Activated CD4-positive, alpha-beta T cell treated with anti-CD3 and anti-CD28 coated beads for 4 hours (primary cell): Measurements from ENCODE around the gene CREB3.
A peak's percentile ranks its signal among the peaks of the same experiment; 100 is the strongest.

Experiments
- DNase-seq, 2 donors: peaks; one replicate each; pipeline ENCODE4 v3.0.0-alpha.2; 2020

CREB3 gene

DNA sequence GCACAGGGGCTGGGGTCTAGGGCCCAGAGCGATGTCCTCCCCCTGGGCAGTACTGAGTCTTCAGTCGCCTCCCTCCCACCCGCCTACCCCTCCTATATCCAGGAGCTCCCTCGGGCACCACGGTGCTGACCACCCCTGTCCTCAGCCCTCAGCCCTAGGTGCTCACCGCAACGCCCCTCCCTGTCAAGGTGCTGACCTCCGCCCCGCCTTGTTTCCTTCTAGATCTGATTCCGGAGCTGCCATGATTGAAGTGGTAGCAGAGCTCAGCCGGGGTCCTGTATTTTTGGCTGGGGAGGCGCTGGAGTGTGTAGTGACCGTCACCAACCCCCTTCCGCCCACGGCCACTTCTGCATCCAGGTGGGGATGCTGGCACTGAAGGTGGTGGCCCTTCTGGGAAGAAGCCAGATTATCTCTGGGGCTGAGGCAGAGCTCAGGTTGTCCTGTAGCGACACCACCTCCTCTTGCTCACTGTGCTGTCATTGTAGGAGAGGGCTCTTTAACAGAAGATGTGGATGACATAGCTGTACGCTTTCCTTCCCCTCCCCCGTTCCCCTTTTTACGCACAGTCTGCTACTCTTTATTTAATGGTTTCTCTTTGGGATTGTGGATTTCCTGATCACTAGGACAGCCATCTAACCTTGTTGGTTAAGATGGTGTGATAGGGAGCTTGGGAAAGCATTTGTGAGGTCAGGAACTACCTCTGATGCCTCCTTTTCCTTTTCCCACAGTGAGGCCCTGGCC, 17.2 kb downstream of the CREB3 start:
- DNase-seq: peak; percentile 31 to 36

DNA sequence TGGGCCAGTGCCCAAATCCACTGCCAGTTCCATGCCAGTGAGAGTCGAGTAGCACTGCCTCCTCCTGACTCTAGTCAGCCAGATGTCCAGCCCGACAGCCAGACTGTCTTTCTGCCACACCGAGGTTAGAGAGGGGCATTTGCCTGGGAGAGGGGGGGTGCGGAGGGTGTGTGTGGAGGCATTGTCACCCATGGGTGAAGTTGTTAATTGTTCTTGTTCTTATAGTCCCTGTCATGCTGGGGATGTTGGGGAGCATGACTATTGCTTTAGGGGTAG, 17.7 kb downstream of the CREB3 start:
- DNase-seq: no peak

DNA sequence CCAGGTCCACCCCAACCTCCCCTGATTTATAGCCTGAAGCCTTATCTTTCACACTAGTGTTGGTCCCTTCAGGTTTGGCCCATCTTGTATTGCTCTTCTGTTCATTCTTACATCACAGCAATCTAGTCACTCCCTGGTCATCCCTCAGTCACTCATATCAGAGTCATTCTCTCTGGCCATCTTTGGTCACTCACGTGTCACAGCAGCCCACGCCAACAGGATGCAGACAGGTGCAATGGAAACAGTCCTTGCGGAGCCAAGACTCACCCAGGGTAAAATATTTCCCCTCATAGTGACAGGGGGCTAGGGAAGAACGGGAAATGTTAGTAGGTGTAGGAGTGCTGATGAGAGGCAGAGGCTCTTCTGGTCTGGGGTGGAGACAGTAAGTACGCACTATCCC, 21.0 kb downstream of the CREB3 start:
- DNase-seq: no peak

DNA sequence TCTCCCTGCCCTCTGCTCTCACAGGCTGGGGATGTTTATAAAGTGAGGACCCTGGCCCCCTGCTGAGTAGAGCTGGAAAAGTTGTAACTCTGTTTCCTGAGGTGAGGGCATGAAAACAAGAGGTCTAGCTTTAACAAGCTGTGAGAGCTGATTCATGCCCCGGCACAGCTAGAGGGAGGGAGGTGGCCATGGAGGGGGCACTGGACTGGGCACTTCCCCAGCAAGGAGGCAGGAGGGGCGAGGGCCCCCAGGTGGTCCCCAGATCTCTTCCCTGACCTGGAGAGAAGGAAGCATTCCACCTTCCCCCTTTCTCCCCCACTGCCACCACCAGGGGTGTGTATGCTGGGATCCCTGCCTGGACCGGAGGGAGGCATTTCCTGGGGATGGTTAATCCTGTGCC, 21.8 kb downstream of the CREB3 start, which contains the start of gene MSMP:
TSS of gene MSMP (minus strand) at position 13 of the 400 bp plus-strand sequence. CDS start 147 bp downstream, outside the sequence.
- no peak for DNase-seq

DNA sequence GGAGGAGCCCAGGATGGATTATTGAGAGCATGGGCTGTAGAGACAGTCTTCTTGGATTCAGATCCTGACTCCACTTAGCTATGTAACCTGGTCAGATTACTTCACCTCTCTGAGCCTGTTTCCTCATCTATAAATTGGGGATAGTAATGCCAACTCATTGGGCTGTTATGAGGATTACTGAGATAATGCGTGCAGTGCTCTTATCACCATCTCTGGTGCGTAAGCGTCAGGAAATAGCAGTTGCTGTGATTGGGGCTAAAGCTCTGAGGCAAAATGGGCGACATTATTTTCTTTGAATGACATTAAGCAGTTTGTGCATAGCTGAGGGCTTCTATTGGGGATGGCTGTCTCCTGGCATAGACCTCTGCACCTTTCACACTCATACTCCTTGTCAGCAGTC, 22.6 kb downstream of the CREB3 start:
- DNase-seq: no peak

DNA sequence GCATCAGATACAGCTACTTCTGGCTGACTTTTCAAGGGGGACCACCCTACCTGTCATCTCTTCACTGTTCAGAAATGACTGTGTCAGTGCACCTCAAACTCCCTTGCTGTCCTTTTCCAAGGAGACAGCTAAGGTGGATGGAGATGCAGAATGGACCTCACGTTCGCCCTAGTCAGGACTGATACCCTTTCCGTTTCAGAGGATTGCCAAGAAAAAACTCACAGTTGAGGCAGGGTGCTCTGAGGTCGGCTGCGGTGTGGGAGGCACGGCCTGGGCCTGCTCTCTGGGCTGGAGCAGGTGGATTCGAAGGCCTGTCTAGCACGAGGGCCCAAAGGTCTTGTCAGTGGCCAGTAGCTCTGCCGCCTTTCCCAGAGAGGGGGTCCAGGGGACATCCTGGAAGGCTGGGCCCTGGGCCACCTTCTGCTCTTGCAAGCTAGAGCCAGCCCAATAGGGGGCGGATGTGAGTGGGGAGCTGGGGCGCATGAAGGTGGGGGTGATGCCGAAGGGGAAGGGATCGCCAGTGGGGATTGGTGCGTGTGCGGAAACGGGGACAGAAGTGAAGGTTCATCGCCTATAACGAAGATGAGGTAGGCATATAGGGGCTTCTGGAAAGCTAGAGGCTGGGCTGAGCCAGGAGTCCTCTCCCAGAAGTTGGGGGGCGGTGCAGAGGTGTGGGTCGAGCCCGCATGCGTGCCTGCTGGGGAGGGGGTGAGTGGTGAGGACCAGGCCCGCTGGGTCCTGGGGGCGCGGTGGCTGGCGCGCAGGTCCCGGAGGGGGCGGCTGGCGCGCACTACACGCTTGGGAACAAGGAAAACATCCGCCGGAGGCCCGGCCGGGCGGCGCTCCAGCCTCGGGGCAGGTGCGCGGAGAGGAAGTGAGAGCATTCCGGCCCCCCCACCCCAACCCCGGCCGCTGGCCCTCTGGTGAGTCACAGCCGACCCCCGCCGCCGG, 24.1 kb downstream of the CREB3 start:
- peak; percentile 76 to 82 for DNase-seq

DNA sequence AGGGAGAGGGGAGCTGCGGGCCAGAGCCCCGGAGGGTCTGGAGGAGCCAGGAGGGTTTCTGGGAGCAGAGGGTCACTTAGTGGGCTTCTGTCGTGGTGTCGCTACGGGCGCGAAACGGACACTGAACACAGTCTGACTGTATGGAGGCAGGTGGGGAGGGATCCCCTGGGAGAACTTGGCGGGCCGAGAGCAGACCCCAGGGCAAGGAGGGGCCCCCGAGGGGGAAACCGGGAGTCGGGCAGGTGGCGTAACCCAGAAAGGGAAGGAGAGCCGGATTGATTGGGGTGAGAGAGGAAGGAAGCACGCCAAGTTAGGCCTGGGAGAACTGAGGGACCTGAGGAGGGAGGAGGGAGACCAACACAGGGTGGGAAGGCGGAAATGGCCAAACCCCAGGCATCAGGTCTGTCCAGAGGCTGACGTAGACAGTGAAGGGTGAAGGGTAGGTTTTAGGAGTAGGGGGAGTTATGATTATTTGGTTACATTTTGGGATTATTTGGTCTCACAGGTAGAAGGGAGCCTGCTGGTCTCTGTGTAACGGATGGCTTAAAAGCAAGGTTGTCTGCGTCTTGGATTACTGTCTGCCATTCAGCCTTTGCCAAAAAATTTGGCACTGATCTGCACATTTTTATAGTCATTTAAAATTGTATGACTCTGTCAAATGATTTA, 24.9 kb downstream of the CREB3 start:
- DNase-seq: peak in 1 of 2 donors; percentile 8

DNA sequence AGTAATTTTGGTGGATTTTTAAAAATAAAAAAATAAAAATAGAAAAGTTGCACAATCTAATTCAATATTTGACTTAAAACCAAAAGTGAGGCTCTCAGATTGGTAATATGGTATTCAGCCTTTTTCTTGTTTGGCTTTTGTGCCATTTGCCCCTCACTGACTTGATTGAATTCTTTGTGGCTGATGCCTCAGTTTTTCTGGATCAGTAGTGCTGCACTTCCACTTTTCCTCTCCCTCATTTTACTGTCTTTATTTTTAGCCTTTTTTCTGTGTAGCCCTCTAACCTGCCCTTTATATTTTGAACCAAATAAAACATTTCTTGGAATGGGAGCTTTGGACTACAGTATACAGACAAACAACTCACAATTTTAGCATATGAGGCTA, 25.4 kb downstream of the CREB3 start:
- no peak for DNase-seq

DNA sequence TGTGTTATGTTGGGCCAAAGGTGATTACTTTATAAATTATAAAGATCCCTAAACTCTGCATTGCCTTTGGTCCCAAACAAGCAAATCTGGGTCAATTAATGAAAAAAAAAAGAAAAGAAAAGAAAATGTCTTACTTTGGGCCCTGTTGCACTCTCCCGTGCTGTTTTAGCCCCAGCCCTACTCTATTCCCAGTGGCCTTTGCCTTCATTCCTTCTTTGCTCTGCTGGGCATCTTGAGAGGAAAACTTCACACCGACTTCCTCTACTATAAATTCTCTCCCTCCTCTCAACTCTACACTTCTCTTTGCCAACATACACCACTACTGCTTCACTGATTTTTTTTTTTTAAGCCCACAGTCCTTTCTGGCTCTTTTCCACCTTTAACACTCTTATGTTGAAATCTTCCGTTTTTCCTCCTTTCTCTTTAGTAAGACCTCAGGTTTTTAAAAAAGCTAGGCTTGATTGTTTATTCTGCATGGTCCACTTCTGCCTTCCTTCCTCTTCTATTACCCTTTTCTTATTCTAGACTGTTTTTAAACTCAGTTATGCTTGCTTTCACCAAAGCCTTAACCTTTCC, 26.1 kb downstream of the CREB3 start:
- DNase-seq: no peak

DNA sequence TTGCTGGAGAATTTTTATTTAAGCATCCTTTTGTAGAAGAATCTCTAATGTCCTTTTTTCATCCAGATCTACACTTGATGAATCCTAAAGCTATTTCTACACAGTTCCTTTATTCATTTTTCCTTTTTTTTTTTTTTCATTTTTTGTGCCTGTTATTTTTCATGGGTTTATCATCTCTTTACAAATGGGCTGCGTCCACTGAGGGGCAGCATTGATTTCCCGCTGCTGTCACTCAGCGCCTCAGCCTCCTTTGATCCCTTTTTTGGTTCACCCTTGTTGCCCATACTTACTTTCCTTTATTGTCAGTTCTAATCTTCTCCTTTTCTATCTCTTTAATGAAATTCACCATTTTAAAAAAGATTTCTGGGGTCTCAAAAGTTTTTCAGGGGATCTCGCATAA, 27.3 kb downstream of the CREB3 start:
- DNase-seq: no peak

DNA sequence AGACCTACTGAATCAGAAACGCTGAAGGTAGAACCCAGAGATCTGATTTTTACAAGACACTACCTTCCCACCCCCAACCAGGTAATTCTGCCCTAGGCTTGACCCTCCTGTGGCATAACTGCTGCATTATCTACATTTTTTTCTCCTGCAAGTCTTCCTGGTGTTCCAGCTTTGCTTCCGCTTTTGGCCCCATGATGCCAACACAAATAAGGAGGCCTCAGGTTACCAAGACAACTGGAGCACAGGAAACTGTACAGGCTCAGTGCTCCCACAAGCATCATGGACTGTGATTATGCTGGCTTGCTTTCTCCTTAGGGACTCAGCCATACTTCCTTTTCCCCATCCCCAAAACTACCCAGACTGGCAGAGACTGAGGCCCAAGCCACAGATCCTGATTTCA, 28.2 kb downstream of the CREB3 start:
- DNase-seq: no peak

DNA sequence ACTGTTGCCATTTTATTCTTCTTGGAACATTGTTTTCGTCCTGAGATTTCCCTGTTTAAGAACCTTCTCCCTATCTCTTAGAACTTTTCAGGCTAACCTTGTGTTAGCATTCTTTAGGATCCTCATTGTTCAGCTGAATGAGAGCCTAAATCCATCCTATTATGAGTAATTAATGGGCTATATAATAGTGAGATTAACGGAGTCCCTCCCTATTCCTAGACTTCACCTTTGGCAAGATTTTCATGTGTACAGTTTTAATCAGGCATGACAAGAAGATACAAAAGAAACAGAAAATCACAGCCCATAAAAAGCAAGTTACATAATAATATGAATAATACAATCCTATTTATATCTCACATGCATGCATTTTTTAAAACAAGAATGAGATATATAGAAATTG, 30.7 kb downstream of the CREB3 start:
- DNase-seq: no peak

DNA sequence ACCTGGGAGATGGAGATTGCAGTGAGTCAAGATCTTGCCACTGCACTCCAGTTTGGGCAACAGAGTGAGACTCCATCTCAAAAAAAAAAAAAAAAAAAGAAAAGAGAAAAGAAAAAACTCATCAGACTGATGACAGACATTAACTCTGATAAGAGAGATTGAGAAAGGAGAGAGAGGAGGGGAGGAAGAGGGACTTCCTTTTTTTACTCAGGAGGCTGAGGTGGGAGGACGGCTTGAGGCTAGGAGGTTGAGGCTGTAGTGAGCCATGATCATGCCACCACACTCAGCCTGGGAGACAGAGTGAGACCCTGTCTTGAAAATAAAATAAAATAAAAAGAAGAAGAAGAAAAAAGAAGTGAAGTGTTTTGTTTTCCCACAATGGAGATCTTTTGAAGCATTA, 31.3 kb downstream of the CREB3 start:
- DNase-seq: no peak

DNA sequence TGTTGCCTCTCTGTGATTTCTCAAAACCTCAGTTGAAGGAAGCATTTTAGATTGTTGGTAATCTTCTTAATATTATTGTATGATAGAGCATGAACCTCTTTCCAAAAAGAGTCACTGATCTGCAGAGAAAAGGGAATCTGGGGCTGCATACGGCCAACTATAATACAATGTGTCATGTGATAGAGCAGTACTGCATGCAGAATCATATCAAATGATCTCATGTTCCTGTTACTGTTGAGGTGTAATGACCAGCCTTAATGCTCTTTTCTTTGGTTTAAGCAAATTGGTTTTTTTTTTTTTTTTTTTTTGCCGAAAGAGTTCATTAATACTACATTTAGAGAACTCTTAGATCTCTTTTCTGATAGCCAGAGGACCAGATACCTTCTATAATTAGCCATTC, 34.5 kb downstream of the CREB3 start:
- DNase-seq: no peak

DNA sequence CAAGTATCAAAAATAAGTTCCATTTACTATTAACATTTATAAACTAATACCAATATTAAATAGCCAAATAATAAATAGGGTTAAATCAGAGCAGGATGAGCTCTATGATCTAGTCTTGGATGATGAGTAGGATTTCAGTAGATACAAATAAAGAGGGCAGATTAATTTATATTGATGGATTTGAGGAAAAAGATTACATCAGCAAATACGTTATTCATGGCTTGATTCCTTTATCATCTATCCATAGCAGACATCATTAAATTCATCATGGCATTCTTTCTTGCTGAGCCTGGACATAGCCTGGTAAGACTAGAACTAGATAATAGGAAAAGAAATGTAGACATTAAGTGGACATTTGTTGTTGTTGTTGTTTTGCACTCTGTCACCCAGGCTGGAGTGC, 35.0 kb downstream of the CREB3 start:
- no peak for DNase-seq

DNA sequence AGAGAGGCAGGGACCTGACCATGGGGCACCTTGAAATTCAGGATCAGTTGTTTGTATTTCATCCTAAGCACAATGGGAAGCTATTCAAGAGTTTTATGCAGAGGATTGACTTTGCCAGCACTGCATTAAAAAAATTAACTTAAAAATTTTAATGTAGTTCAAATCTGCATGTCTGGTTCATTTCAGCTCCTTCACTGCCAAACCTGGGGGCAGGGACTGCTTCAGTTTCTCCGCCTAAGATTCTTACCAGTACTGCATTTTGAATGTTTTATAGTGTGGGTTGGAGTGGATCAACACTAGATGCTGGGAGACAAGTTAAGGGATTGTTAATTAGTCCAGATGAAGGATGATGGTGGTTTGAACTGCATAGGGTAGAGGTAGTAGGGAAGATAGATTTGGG, 37.3 kb downstream of the CREB3 start:
- no peak for DNase-seq

DNA sequence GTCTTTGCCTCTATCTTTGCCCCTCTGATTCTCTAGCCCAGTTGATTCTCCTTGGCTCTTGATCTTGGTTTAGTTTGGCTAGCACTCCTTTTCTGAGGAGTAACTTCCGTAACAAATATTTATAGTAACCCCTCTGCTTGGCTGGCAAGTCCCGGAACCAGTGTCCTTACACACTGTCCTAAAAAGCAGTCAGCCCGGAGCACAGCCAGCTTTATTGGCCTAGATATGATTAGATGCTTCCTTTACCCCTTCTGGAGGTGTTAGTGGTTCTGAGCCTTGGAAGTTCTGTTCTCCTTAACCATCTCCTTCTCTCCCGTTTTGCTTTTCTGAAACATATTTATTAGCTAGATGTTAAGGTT, 38.6 kb downstream of the CREB3 start:
- no peak for DNase-seq

DNA sequence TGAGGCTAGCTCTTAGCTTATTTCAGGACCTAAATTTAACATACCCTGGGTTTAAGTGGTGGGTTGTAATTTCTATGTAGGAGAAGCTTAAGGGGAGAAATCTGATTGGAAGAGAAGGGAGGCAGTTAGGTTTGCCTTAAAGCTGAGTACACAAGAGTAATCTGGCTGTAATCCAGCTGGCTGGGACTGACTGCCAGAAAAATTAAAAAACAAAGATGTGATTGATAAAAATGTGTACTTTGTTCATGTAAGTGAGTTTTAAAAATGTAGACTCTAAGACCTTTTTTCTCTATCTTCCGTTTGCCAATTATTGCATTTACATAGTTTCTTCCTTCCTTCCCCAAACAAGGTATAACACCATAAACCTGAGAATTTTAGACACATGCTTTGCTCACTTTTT, 39.1 kb downstream of the CREB3 start:
- DNase-seq: no peak

DNA sequence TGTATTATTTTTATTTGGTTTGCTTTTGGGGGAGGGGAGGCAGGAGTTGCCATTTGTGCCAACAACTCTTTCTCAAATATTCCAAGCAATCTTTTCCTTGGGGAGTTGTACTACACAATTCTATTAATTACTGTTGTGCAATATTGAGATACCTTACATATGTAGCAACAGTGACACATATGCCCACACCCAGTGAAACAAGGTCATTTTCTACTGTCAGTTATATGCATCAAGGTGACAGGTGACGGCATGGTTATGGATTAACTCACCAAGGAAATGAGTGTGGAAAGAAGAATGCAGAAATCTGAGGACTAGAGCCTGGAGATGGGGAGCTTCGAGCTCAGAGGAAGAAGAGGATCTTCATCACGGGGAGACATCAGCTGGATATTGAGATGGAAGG, 39.5 kb downstream of the CREB3 start:
- DNase-seq: no peak

DNA sequence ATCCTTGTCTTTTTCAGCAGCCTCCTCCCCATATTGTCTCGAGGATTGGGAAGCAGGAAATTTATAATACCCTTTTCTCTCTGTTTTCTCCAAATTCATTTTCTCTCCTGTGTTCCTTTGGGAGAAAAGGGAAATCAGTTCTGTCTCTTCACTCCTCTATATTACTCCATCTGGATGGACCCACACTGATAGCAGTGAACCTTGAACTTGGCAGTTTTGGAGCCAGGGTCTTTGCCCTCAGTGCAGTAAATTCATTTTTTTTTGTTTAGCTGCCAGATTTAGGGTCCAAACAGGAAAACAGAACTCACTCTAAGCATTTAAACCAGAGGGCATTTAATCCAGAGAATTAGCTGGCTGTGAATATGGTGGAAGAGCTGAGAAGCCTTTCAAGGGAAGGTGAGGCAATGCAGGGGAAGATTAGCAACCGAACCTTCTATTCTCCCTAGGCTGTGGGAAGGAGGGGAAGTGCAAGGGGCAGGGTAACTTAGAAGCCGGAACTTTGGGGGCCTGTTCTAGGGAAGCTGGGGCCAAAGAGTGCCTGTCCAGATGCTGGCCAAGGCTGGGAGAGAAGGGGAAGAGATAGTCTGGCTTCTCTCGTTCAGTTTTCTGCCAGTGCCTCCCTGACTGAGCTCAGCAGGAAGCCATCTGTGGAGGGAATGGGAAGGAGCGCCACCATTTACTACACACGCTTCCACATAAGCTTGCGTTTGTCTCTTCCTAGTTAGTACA, 42.6 kb downstream of the CREB3 start:
- no peak for DNase-seq

DNA sequence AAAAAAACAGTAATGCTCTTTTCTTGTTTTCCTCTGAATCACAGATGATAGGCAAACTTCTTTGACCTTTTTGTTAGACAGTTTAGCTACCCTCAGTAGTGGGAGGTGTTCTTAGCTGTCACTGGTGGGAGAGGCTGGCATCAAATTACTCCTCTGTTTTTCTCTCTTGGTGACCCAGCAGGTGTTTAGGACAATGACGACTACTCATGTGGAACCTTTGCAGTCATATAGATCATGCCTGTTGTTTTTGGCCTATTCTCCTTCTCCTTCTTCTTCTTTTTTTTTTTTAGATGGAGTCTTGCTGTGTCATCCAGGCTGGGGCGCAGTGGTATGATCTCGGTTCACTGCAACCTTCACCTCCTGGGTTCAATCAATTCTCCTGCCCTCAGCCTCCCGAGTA, 43.6 kb downstream of the CREB3 start:
- DNase-seq: no peak

DNA sequence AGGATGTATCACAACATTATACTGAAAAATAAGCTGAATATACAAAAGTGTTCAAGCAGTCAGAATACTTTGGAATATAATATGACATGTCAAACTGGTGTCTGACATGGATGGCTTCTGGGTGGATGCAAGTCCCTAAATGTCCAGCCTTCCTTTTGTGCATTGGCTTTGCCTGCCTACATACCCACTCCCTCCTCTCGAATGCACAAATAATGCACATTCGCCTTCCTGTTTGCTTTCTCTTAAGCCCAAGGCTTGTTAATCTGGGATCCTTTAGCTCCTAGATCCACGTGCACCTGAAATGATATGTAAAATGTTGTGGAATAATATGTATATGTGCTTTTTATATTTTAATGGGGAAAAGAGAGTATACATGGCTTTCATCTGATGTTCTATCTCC, 46.0 kb downstream of the CREB3 start:
- DNase-seq: no peak

DNA sequence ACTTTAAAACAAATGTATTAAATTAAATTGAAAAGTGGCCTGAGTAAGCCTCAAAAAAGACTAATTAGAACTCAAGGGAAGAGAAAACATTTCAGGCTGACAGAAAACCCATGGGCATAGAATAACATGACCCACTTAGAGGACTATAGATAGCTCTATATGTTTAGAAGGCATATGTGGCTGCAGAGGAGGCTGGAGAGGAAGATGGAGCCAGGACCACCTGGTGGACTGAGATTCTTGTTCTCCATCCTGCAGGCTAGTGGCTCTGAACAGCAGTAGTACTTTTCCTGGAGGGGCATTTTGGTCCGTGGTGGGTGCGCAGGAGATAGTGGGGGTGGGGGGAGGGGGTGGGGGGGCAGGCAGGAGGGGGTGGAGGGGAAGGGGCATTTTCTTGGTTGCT, 48.6 kb downstream of the CREB3 start:
- no peak for DNase-seq
